ENCODE data around the gene IL12RB1.

IL12RB1 gene

DNA sequence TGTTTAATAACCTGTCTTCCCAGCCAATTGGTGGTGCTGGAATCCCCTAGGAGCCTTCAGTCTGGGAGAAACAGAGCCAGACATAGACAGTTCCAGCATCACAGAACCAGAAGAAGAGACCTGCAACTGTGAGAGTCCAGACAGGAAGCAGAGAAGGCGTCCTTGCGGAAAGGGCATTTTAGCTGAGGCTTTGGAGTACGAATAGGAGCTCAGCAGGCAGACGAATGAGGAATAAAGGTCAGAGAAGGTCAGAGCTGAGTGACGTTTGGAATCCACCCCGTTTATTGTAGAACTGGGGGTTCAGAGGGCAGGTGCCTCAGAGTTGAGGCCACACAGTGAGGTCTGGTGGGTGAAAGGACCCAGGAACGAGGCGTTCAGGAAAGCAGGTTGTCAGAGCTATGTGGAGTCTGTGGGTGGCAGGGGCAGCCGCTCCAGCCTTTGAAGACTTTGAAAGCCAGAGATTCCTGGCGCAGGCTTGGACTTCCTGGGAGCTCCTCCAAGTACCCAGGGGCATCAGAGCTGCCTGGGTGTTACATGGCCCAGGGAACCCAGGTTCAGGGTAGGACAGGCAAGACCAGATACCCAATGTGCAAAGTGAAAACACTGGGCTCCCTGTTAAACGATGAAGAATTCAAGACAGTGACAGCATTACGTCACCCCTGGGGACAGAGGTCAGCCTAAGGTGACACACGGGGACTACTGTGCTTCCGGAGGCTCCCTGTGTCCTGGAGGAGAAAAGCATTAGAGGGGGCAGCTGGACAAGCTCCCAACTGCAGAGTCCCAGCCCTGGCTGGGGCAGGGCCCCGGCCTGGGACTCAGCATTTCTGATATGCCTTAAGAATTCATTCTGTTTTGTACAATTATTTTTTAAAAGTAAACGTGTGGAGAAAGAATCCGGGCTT, 73.3 kb downstream of the IL12RB1 start:
- DNase-seq (ENCODE audit: low read depth in 2 of 3, low spot score in 2 of 3), result no peak

DNA sequence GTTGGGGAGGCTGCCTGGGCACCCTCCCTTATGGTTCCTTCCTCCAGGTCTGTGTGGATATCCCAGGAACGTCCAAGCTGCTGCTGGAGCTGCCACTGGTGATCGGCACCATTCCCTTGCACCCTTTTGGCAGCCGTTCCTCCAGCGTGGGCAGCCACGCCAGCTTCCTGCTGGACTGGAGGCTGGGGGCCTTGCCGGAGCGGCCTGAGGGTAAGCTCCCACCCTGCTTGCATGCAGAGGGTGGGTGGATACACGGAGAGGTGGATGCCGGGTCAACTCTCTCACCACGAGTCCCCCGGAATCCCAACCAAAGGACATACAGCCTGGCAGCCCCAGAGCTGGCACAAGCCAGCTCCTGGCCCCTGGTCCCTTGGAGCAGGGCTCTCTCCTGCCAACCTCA, 76.6 kb downstream of the IL12RB1 start:
- no peak for DNase-seq (ENCODE audit: low read depth in 2 of 3, low spot score in 2 of 3)

DNA sequence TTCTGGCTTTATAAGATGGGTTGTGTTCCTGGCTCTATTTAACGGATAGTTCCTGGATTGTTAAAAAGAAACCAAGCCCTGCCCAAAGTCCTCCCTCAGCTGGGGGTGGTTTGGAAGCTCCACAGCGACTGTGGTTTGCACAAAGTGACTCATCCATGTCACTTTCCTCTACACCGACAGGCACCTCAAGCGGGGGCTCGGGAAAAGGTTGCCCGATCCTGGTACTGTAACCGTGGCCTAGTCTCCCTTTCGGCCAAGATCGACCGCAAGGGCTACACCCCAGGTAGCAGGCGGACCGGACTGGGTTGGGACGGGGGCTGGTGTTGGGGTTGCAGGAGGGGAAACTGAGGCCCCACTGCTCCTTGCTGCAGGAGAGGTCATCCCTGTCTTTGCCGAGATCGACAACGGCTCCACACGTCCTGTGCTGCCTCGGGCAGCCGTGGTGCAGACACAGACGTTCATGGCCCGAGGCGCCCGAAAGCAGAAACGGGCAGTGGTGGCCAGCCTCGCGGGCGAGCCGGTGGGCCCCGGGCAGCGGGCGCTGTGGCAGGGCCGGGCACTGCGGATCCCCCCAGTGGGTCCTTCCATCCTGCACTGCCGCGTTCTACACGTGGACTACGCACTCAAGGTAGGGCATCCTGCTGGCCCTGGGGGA, 77.2 kb downstream of the IL12RB1 start:
- DNase-seq (ENCODE audit: low read depth in 2 of 3, low spot score in 2 of 3), result no peak

Data from activated CD8-positive, alpha-beta memory T cell treated with anti-CD3 and anti-CD28 coated beads for 48 hours (primary cell).